HG03442 (cell line): ENCODE data around the gene ZBTB7B.

Experiments used
- ATAC-seq: cut with Tn5 transposase; IDR thresholded peaks from one replicate; pipeline ENCODE4 v1.9.1; 2021; ENCODE audit warnings: mild to moderate bottlenecking, moderate library complexity; ENCODE audit not compliant: unreplicated experiment

The ZBTB7B gene

GRCh38 chr1:155002464-155003226, at the start of gene ZBTB7B:
Gene ZBTB7B (plus strand): TSS chr1:155002802. CDS start chr1:155014661, 11,859 bp downstream.
- no peak for ATAC-seq

GRCh38 chr1:154953611-154954038, 49.0 kb upstream of the ZBTB7B start:
- no peak for ATAC-seq

- ATAC-seq: no peak
These were observed 48.1 kb upstream of the ZBTB7B start for GRCh38 chr1:154954541-154954940.

GRCh38 chr1:154955039-154955717, 47.4 kb upstream of the ZBTB7B start:
- no peak for ATAC-seq

GRCh38 chr1:154955718-154956543, 46.7 kb upstream of the ZBTB7B start, which contains the start of gene PBXIP1:
Gene PBXIP1 (minus strand): TSS chr1:154956099. CDS start chr1:154953721, 2,378 bp downstream.
- ATAC-seq: peak; percentile 58

- no peak for ATAC-seq
These were observed 46.1 kb upstream of the ZBTB7B start for GRCh38 chr1:154956544-154956941.

GRCh38 chr1:154957091-154957657, 45.4 kb upstream of the ZBTB7B start:
- no peak for ATAC-seq

- ATAC-seq: no peak
These were observed 44.6 kb upstream of the ZBTB7B start for GRCh38 chr1:154958036-154958435.

- no peak for ATAC-seq
These were observed 43.7 kb upstream of the ZBTB7B start for GRCh38 chr1:154958681-154959425.

GRCh38 chr1:154959426-154959780, 43.2 kb upstream of the ZBTB7B start:
- ATAC-seq: no peak

GRCh38 chr1:154960446-154961136, 42.0 kb upstream of the ZBTB7B start:
- no peak for ATAC-seq

GRCh38 chr1:154961207-154962155, 41.1 kb upstream of the ZBTB7B start, which contains the start of gene PYGO2:
Gene PYGO2 (minus strand): TSS chr1:154961782. CDS start chr1:154961576, 206 bp downstream.
- peak; percentile 70 for ATAC-seq

- no peak for ATAC-seq
These were observed 40.3 kb upstream of the ZBTB7B start for GRCh38 chr1:154962156-154962749.

- no peak for ATAC-seq
These were observed 39.7 kb upstream of the ZBTB7B start for GRCh38 chr1:154962795-154963330.

- ATAC-seq: no peak
These were observed 39.0 kb upstream of the ZBTB7B start for GRCh38 chr1:154963643-154964042.

GRCh38 chr1:154964359-154964758, 38.2 kb upstream of the ZBTB7B start:
- no peak for ATAC-seq

GRCh38 chr1:154966111-154966510, 36.5 kb upstream of the ZBTB7B start:
- no peak for ATAC-seq
